Retinal pigment epithelial cell (primary cell): ENCODE data around the gene NUP205.

Source experiments
- DNase-seq: peaks from one replicate; pipeline ENCODE4 v3.0.0-alpha.2; 2010; ENCODE audit warnings: low read depth
- H3K4me3 ChIP-seq: 2 replicates; pipeline ENCODE4 v1.5.1; 2011; ENCODE audit warnings: mild to moderate bottlenecking, low read length, control low read depth, moderate library complexity
- CTCF ChIP-seq: conservative IDR thresholded peaks from 2 replicates; pipeline ENCODE4 v1.5.1; 2011; ENCODE audit warnings: low read depth, low read length, control low read depth, inconsistent platforms

The NUP205 gene

GRCh38 chr7:135672560-135673359, 115.0 kb downstream of the NUP205 start:
- TF ChIP-seq CTCF: peak; percentile 87
- DNase-seq: no peak
- no peak overlapping the region for H3K4me3 ChIP-seq

DNA sequence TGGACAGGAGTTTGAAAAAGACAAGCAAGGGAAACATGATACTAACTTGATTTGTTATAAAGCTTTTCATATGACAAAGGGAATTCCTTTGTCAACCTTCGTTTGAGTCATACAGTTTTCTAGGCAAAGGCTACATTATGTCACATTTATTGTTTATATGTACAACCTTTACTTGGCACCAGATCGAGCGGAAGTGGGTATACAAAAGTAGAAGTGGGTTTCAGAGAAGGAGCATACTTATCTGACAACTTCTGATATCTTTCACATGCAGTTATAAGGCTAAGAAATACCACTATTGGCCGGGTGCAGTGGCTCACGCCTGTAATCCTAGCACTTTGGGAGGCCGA, 115.6 kb downstream of the NUP205 start:
- no peak for TF ChIP-seq CTCF
- no peak for DNase-seq
- H3K4me3 ChIP-seq: no peak overlapping the region

GRCh38 chr7:135678612-135679575, 121.2 kb downstream of the NUP205 start:
- TF ChIP-seq CTCF: no peak
- H3K4me3 ChIP-seq: no peak overlapping the region
- DNase-seq: peak; percentile 89

- DNase-seq: no peak
- no peak for TF ChIP-seq CTCF
- H3K4me3 ChIP-seq: no peak overlapping the region
These were observed 124.0 kb downstream of the NUP205 start for GRCh38 chr7:135681762-135682161.

- no peak overlapping the region for H3K4me3 ChIP-seq
- no peak for TF ChIP-seq CTCF
- DNase-seq: no peak
These were observed 124.5 kb downstream of the NUP205 start for GRCh38 chr7:135682191-135682590.

DNA sequence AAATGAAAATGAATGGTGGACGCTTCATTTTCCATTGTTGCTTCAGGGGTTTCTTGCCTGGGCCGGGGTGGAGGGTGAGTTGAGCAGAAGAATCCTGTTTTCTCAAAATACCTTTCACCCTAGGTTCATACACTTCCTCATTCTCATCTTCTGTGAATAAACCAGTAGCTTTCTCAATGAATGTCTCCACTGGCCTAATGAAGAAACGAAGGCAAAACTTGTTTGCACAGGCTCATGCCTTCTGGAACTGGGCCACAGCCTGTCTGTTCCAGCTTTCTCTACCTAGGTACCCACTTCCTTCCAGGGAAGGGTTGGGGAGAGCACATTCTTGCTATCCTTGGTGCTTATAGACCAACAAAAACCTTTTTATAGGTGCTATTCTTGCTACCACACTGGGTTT, 125.9 kb downstream of the NUP205 start:
- TF ChIP-seq CTCF: no peak
- no peak overlapping the region for H3K4me3 ChIP-seq
- DNase-seq: no peak
